BJ (cell line): ENCODE measurements around the gene CDC42BPB. TPM values are rescaled to one million over a fixed set of nuclear protein-coding genes. Genes with fewer than 3 reads are reported as not detected.

Source experiments
- CTCF ChIA-PET: fragments of 350-600 bp; formaldehyde crosslinking; extraction: SDS; loops from one replicate; lab custom pipeline; 2021; ENCODE audit warnings: antibody characterized with exemption, inconsistent platforms; lab: Yijun Ruan, JAX
- POLR2A ChIA-PET: fragments of 300-600 bp; sonication (Branson Sonifier 250); formaldehyde crosslinking; extraction: SDS; loops from one replicate; lab custom pipeline; 2021; ENCODE audit warnings: antibody characterized with exemption; lab: Charles Lee
- DNase-seq: peaks from one replicate; pipeline ENCODE4 v3.0.0-alpha.2; 2011; ENCODE audit warnings: low read depth
- H3K27me3 ChIP-seq: 2 replicates; pipeline ENCODE4 v1.6.0; 2011; ENCODE audit warnings: low read length; ENCODE audit not compliant: control insufficient read depth, insufficient read depth
- H3K36me3 ChIP-seq: 2 replicates; pipeline ENCODE4 v1.5.1; 2011; ENCODE audit warnings: low read length; ENCODE audit not compliant: control insufficient read depth, insufficient read depth
- H3K4me3 ChIP-seq: 2 replicates; pipeline ENCODE4 v1.5.1; 2011; ENCODE audit warnings: low read depth, mild to moderate bottlenecking, control low read depth, low read length
- polyA plus RNA-seq: library from polyadenylated mRNA; depleted of rRNA; stranded (reverse); fragments of >200 nt; gene quantifications from 2 replicates; pipeline ENCODE4 v1.2.3, GENCODE V29; 2011; rRNA removed
- TF ChIP-seq, protein P1 (sequence below): IDR thresholded peaks from 2 replicates; pipeline ENCODE4 v1.5.1; 2011; ENCODE audit warnings: low read depth, mild to moderate bottlenecking, control low read depth, inconsistent platforms, low read length, moderate library complexity; ENCODE audit not compliant: insufficient read depth

The CDC42BPB gene
- polyA plus RNA-seq, 1 experiment: 66.5 TPM

DNA sequence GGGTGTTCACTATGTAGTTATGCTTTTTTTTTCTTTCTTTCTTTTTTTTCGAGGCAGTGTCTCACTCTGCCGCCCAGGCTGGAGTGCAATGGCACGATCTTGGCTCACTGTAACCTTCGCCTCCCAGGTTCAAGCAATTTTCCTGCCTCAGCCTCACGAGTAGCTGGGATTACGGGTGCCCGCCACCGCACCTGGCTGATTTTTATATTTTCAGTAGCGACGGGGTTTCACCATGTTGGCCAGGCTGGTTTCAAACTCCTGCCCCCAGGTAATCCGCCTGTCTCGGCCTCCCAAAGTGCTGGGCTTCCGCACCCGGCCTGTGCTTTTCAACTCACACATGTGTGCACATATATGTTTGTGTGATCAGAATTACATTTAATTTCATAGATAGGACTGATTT is 173.8 kb downstream of the CDC42BPB start:
- ChIA-PET CTCF (interaction anchor here (0.6 kb wide), 1 partner anchor 244 kb away, joined by 3 read pairs; no protein-coding TSS in a partner anchor), POLR2A (no interaction called here)
- Histone ChIP-seq H3K4me3 (no peak overlapping the region), H3K36me3 (peaks cover 6% of the 10 kb centered on the region), H3K27me3 (no peaks in the 10 kb centered on the region)
- TF ChIP-seq, protein P1, sequence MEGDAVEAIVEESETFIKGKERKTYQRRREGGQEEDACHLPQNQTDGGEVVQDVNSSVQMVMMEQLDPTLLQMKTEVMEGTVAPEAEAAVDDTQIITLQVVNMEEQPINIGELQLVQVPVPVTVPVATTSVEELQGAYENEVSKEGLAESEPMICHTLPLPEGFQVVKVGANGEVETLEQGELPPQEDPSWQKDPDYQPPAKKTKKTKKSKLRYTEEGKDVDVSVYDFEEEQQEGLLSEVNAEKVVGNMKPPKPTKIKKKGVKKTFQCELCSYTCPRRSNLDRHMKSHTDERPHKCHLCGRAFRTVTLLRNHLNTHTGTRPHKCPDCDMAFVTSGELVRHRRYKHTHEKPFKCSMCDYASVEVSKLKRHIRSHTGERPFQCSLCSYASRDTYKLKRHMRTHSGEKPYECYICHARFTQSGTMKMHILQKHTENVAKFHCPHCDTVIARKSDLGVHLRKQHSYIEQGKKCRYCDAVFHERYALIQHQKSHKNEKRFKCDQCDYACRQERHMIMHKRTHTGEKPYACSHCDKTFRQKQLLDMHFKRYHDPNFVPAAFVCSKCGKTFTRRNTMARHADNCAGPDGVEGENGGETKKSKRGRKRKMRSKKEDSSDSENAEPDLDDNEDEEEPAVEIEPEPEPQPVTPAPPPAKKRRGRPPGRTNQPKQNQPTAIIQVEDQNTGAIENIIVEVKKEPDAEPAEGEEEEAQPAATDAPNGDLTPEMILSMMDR: no peak
- no peak for DNase-seq

DNA sequence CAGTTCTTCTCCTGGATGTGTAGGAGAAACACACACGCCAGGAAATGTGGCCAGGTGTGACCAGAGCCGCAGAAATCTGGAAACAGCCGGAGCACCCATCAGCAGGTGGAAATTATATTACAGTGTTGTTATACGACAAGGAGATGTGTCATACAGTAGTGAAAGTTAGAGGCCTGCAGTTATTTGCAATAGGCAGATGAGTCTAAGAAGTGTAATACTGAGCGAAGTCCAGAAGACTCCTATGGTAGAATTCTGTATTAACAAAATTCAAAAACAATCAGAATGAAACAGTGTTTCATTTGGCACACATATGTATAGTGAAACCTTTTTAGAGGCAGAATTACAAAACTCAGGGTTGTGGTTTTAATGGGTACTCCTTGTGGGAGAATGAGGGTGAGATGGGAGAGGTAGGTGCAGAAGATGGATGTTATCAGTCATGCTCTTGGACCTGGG is 174.2 kb downstream of the CDC42BPB start:
- Histone ChIP-seq H3K27me3 (no peaks in the 10 kb centered on the region), H3K4me3 (no peak overlapping the region), H3K36me3 (peaks cover 3% of the 10 kb centered on the region)
- no peak for DNase-seq
- ChIA-PET POLR2A (no interaction called here), CTCF (interaction anchor here (0.6 kb wide), 1 partner anchor 244 kb away, joined by 3 read pairs; no protein-coding TSS in a partner anchor)
- TF ChIP-seq, protein P1: no peak

Other genes with a start within 250 kb of the CDC42BPB start
- 0.04 and 0.17 TPM in 2 replicates for gene AMN, start 134.9 kb downstream of the CDC42BPB start, polyA plus RNA-seq
- not detected in 2 replicates for gene LBHD2, start 26.7 kb upstream of the CDC42BPB start, polyA plus RNA-seq
- gene EXOC3L4, start 37.2 kb upstream of the CDC42BPB start, polyA plus RNA-seq: not detected in 2 replicates
- gene TNFAIP2, start 65.9 kb upstream of the CDC42BPB start, polyA plus RNA-seq: 16.7 and 28.2 TPM in 2 replicates